Activated CD4-positive, CD25-positive, alpha-beta regulatory T cell treated with anti-CD3 and anti-CD28 coated beads, Interleukin-2, amount 50 U/mL, for 24 hours (primary cell): ENCODE results near the gene FOSB.

ENCODE experiments used
- ATAC-seq, 2 donors: fragments of 150-1000 bp; cut with Tn5 transposase; one replicate each; pipeline ENCODE4 v1.10.0; 2021; ENCODE audit warnings: mild to moderate bottlenecking in 1 of 2, moderate library complexity in 1 of 2

FOSB gene

DNA sequence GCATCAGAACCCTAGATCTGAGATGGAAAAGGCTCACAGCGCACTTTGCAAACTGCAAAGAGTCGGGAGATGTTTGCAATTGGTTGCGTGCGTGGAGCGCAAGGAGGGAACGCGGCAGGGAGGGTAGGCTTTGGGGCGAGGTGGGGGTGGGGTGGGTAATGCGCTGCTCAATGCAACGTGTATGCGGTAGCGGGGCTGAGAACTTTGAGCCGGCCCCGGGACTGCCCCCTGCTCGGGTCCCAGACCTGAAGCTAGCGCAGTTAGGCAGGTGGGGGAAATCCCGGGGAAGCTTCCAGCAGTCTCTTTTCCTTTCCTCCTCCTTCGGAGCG is 971 bp downstream of the FOSB start:
- peak; percentile 31 to 41 for ATAC-seq

DNA sequence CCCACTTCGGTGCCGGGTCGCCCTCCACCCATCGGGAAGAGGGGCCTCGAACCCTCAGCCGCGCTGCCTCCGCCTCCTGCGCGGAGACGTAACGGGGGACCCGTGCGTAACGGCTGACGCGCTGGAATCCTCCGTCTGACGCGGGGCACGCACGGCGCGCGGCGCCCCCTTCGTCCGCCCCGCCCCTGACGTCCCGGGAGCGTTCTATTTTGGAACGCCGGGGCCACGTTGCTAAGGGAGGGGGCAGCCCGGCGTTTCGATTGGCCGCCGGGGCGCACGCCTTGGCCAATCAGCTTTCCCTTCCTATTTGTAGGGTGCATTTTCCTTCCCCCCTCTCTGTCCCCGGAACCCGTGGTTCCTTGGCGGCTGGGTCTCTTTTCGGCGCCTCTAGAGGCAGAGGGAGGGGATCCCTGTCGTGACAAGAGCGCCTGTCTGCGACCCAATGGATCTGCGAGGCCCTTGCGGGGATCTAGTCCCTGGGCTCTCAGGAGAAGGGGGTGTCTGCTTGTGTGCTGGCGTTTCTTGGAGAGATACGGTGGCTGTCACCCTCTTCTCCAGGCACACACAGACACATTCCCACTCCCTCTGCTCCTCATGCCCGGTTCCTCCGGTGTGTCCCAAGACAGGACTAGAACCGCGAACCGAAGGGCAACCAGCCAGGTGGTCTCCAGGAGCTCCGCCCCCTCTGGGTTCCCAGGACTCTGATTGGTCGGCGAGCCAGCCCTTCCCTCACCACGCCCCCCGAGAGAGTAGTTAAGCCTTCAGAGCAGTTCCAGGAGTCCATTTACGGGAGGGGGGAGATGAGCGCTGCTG is 1.5 kb downstream of the FOSB start:
- ATAC-seq = peak; percentile 84 to 85

DNA sequence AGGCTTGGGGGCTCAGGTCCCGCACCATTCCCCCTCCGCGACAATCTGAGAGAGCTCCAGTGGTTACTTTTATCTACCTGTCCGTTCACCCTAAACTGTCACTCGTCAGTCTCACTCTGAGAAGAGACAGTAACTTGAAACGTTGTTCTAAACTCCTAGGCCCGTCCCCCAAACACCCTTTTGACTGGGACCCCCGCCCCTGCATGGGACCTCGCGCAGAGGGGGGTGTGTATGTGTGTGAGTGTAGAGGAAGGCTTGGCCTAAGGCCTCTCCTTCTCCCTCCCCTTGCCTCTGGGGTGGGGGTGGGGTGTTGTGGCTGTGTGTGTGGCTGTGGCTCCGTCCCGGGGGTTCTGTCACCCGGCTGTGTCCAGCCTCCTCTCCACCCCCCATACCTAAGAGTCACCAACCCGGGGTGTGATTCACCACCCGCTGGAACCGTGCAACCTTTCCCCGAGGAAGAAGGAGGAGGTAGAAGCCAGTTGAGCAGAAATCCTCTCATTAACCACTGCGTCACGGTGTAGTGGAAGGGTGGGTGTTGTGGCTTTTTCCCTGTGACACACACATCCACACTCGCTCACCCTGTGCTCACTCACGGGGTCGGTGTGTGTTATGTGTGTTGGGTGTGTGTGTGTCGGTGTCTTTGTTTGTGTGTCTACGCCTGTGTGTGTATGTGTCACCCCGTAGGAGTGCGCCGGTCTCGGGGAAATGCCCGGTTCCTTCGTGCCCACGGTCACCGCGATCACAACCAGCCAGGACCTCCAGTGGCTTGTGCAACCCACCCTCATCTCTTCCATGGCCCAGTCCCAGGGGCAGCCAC is 2.4 kb downstream of the FOSB start:
- ATAC-seq = no peak

DNA sequence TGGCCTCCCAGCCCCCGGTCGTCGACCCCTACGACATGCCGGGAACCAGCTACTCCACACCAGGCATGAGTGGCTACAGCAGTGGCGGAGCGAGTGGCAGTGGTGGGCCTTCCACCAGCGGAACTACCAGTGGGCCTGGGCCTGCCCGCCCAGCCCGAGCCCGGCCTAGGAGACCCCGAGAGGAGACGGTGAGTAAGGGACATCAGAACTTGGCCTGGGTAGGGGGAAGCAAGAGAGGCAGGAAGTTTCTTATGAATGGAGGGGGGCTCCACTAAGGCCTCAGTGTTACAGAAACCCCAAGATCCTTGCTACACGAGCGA is 2.9 kb downstream of the FOSB start:
- ATAC-seq = no peak

DNA sequence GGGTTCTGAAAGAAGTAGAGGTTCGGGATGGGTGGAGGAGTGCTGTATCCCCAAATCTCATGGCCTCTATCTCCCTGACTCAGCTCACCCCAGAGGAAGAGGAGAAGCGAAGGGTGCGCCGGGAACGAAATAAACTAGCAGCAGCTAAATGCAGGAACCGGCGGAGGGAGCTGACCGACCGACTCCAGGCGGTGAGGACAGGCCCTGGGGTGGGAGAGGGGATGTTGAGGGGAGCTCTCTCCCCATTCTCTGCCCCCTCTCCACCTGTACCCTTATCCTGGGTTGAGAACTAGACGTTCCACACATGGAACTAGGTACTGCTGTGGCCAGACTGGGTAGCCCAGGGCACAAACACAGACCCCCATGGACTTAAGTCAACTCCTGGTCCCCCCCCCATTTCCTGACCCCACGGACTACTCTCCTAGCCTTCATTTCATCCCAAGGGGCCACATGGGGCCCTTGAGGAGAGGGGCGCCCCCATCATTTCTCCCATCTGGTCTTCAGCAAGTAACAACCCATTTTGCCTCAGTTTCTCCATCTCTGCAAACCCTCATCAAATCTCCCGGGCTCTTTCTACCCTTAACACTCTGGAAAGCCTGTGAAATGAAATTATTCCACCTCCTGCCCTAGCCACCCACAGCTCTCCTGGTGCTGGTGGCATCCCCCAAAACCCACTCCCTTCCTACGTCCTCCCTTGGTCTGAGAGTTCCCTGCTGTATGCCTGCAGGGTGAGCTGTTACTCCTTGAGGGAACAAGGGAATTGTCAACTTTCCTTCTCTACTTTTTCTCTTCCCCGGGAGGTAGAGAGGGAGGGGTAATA is 3.5 kb downstream of the FOSB start:
- no peak for ATAC-seq

DNA sequence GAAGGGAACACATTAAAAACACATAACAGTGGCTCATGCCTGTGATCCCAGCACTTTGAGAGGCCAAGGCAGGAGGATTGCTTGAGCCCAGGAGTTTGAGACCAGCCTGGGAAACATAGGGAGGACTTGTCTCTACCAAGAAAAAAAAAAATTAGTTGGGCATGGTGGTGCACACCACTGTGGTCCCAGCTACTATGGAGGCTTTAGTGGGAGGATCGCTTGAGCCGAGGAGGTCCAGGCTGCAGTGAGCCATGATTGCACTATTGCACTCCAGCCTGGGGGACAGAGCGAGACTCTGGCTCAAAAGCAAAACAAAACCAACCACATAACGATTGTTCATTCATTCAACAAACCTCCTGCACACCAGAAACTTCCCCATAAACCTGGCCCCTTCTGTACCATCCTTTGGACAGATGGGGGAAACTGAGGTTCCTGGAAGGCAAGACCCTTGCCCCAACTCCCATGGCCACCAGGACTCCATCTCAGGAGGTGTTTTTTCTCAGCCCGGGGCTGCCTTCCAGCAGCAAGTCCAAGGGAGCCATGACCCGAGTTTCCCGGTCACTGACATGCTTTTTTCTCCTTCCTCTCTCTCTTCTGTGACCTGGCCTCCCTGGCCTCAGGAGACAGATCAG is 4.3 kb downstream of the FOSB start:
- ATAC-seq = no peak

DNA sequence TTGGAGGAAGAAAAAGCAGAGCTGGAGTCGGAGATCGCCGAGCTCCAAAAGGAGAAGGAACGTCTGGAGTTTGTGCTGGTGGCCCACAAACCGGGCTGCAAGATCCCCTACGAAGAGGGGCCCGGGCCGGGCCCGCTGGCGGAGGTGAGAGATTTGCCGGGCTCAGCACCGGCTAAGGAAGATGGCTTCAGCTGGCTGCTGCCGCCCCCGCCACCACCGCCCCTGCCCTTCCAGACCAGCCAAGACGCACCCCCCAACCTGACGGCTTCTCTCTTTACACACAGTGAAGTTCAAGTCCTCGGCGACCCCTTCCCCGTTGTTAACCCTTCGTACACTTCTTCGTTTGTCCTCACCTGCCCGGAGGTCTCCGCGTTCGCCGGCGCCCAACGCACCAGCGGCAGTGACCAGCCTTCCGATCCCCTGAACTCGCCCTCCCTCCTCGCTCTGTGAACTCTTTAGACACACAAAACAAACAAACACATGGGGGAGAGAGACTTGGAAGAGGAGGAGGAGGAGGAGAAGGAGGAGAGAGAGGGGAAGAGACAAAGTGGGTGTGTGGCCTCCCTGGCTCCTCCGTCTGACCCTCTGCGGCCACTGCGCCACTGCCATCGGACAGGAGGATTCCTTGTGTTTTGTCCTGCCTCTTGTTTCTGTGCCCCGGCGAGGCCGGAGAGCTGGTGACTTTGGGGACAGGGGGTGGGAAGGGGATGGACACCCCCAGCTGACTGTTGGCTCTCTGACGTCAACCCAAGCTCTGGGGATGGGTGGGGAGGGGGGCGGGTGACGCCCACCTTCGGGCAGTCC is 5.0 kb downstream of the FOSB start:
- no peak for ATAC-seq

DNA sequence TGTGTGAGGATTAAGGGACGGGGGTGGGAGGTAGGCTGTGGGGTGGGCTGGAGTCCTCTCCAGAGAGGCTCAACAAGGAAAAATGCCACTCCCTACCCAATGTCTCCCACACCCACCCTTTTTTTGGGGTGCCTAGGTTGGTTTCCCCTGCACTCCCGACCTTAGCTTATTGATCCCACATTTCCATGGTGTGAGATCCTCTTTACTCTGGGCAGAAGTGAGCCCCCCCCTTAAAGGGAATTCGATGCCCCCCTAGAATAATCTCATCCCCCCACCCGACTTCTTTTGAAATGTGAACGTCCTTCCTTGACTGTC is 5.5 kb downstream of the FOSB start:
- no peak for ATAC-seq

DNA sequence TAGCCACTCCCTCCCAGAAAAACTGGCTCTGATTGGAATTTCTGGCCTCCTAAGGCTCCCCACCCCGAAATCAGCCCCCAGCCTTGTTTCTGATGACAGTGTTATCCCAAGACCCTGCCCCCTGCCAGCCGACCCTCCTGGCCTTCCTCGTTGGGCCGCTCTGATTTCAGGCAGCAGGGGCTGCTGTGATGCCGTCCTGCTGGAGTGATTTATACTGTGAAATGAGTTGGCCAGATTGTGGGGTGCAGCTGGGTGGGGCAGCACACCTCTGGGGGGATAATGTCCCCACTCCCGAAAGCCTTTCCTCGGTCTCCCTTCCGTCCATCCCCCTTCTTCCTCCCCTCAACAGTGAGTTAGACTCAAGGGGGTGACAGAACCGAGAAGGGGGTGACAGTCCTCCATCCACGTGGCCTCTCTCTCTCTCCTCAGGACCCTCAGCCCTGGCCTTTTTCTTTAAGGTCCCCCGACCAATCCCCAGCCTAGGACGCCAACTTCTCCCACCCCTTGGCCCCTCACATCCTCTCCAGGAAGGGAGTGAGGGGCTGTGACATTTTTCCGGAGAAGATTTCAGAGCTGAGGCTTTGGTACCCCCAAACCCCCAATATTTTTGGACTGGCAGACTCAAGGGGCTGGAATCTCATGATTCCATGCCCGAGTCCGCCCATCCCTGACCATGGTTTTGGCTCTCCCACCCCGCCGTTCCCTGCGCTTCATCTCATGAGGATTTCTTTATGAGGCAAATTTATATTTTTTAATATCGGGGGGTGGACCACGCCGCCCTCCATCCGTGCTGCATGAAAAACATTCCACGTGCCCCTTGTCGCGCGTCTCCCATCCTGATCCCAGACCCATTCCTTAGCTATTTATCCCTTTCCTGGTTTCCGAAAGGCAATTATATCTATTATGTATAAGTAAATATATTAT is 6.1 kb downstream of the FOSB start:
- no peak for ATAC-seq

DNA sequence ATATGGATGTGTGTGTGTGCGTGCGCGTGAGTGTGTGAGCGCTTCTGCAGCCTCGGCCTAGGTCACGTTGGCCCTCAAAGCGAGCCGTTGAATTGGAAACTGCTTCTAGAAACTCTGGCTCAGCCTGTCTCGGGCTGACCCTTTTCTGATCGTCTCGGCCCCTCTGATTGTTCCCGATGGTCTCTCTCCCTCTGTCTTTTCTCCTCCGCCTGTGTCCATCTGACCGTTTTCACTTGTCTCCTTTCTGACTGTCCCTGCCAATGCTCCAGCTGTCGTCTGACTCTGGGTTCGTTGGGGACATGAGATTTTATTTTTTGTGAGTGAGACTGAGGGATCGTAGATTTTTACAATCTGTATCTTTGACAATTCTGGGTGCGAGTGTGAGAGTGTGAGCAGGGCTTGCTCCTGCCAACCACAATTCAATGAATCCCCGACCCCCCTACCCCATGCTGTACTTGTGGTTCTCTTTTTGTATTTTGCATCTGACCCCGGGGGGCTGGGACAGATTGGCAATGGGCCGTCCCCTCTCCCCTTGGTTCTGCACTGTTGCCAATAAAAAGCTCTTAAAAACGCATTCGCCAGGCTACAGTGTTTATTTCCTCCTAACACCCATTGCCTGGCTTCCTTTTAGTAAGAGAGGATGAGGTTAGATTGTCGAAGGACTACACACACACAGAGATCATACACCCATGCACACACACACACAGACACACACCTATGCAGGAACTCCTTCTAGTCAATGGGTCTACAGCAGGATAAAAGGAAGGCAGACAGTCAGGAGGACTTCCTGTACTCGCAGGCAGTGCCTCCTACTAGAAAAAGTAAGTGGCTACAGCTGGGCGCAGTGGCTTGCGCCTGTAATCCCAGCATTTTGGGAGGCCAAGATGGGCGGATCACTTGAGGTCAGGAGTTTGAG is 7.1 kb downstream of the FOSB start:
- ATAC-seq = no peak

DNA sequence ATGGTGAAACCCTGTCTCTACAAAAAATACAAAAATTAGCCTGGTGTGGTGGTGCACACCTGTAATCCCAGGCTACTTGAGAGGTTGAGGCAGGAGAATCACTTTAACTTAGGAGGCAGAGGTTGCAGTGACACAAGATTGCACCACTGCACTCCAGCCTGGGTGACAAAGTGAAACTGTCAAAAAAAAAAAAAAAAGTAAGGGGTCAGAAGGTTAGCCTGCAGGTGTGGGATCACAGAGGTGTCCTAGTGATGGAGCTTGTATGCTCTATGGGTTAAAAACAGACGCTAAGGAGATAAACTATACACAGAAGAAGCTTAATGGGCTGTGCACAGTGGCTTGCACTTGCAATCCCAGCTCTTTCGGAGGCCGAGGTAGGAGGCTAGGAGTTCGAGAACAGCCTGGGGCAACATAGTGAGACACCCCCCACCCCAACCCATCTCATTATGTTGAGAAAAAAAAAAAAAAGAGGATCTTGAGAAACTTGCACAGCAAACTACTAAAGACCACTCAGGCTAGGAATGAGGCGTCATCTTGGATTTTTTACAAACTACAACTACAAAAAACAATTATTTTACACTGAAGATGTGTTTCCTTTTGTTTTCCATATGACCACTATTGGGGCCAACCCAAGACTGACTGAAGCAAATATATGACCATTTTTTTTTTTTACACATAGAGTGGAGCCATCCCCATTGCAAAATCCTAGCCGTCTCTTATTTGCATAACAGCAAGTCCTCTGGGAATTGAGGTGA is 7.9 kb downstream of the FOSB start:
- ATAC-seq = no peak

DNA sequence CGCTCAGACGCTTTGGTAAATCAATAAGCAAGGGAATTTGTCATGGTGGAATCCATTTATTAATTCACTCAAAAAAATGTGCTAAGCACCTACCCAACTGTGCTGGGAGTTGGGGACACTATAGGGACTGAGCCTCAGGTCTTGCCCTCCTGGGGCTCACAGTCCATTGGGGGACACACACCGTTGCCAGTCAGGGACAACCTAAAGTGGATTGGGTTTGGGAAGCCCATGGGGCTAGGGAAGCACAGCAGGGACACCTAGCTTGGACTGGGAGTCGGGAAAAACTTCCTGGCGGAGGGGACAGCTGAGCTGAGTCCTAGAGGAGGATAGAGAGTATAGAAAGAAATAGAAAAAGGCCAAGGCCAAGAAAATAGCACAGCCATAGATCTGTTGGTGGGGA is 8.5 kb downstream of the FOSB start:
- no peak for ATAC-seq

DNA sequence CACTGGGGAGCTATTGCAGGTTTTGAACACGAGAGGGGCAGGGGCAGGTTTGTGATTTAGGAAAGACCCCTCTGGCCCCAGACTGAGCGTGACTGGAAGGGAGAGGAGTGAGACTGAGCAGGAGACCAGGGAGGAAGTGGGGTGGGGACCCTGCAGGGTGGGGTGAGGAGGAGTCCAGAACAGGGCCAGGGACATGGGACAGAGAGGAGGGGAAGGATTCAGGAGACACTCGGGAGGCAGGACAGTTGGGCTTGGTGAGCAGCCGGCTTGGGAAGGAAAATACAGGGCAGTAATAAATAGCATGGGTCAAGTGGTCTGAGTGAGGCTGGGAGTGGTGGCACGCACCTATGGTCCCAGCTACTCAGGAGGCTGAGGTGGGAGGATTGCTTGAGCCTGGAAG is 9.4 kb downstream of the FOSB start:
- no peak for ATAC-seq

DNA sequence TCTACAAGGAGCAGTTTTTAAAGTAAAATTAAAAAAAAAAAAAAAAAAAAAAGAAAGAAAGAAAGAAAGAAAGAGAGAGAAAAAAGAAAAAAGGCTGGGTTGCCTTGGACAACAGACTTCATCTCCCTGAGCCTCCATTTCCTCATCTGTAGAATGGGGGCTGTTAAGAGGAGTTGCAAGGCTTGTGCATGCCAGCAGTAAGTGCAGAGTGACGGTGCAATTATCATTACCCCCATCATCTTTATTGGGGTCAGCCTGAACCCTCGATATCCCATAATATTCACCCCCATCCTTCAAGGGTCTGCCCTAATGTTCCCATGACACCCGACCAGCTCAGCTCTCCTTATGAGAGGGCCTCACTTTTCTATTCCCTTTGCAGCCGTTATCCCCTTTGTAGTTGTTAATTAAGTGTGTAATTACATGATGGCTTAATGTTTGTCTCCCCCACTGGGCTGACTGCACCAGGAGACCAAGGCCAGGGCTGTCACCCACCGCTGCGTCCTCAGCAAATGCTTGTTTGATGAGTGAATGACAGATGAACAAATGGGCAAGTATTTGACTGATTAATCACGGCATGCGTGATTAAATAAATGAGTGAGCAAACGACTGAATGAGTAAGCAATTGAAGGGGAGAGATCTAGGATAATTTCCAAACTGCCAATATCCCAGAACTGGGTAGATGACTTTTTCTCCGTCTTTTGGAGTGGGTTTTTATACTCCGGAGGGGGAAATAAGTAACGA is 10.1 kb downstream of the FOSB start:
- ATAC-seq = peak; percentile 36 to 38

DNA sequence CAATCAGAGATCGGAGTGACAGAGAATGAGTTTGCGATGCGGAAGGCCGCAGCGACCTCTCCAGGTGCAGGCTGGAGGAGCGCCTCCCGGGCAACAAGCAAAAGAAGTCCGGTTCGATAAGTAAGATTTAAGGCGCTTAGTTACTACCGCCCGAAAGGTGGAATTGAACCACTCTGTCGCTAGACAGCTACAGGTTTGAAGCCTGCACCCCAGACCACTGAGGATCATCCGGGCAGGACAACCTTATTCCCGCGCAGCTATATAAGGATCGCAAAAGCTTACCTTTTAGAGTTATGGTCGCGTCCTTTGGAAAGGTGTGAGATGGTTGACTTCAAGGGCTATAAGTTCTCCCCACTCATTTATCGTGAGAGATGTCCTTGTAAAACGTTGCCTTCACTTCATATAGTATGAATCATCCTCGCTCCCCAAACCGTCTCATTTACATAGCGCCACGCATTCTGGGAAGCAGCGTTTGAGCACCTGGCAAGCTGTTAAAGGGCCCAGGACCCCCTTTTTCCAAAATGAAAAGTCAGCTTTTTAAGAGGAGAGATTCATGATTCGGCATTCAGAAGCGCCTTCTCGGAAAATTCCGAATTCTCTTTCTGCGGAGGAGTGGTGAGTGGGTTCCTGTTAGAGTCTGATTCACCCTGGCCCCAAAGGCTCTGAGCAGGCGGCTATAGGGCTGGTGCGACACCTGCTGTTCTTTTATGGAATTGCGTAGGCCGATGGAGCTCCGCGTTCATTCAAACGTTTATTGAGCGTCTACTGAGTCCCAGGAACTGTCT is 10.8 kb downstream of the FOSB start:
- peak; percentile 77 to 81 for ATAC-seq

DNA sequence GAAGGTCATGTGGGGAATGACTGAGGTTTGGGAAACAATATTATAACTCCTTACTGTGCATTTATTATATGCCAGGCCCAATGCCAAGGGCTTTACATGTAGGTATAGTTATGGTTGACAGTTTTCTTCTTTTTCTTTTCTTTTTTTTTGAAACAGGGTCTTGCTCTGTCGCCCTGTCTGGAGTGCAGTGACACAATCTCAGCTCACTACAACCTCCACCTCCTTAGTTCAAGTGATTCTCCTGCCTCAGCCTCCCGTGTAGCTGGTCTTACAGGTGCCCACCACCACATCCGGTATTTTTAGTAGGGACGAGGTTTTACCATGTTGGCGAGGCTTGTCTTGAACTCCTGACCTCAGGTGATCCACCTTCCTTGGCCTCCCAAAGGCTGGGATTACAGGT is 15.2 kb downstream of the FOSB start:
- ATAC-seq = no peak

DNA sequence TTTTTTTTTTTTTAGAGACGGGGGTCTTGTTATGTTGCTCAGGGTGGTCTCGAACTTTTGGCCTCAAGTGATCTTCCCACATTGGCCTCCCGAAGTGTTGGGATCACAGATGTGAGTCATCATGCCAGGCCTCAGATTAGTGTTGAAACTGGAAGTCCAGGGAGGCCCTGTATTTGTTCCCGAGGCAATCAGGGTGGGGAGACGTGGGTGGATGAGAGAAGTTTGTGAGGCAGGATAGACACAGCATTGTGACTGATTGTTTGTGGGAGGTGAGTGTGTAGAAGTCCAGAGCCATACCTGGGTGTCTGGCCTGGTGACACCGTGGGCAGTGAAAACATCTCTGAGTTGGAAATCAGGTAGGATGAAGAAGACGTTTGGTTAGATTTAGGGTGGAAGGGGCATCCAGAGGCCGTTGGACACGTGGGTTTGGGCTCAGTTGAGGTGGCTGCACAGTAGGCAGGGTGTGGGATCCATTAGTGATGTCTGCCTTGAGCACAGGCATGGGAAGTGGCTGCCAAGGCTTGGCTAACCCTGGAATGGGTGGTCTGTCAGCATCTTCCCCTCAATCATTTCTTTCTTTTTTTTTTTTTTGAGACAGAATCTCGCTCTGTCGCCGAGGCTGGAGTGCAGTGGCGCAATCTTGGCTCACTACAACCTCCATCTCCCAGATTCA is 16.6 kb downstream of the FOSB start:
- ATAC-seq = no peak
